NCI-H1436 treated with DMSO at 0.1 percent for 48 hours (cell line): ENCODE data around the gene MMP20.
"Not testable (repeated sequence)": the region's sequence is repeated elsewhere in the genome, so short reads cannot be mapped to it uniquely, and the experiment has no call there.

Experiments
- DNase-seq: peaks from one replicate; lab custom pipeline; 2025; lab: John Stamatoyannopoulos, UW

The MMP20 gene, protein sequence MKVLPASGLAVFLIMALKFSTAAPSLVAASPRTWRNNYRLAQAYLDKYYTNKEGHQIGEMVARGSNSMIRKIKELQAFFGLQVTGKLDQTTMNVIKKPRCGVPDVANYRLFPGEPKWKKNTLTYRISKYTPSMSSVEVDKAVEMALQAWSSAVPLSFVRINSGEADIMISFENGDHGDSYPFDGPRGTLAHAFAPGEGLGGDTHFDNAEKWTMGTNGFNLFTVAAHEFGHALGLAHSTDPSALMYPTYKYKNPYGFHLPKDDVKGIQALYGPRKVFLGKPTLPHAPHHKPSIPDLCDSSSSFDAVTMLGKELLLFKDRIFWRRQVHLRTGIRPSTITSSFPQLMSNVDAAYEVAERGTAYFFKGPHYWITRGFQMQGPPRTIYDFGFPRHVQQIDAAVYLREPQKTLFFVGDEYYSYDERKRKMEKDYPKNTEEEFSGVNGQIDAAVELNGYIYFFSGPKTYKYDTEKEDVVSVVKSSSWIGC

DNA sequence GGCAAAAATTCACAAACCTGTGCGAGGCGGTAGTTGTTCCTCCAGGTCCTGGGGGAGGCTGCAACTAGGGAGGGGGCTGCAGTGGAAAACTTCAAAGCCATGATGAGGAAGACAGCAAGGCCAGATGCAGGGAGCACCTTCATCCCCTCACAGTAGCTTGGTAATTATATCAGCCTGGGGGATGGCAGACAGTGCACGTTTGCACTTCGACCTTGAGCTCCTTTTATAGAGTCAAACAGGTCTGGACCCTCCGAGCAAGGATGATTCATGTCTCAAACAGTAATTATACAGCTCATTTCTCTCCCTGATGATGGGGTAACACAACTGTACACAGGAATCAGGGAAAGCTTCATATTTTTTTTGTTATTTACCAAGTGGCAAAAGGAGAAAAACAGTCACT is at the start of gene MMP20:
Gene MMP20, minus strand, starts transcription at position 156 of the 400 bp plus-strand sequence. Its CDS starts 13 bp downstream, at position 143.
- DNase-seq = no peak

DNA sequence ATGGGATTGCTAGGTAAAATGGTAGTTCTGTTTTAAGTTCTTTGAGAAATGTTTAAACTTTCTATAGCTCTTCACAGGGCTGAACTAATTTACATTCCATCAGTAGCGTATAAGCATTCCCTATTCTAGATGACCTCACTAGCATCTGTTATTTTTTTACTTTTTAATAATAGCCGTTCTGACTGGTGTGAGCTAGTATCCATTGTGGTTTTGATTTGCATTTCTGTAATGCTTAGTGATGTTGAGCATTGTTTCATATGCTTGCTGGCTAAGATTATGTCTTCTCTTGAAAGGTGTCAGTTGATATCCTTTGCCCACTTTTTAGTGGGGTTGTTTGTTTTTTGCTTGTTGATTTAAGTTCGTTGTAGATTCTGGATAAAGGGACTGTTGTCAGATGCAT is 44.5 kb upstream of the MMP20 start:
- no peak for DNase-seq

DNA sequence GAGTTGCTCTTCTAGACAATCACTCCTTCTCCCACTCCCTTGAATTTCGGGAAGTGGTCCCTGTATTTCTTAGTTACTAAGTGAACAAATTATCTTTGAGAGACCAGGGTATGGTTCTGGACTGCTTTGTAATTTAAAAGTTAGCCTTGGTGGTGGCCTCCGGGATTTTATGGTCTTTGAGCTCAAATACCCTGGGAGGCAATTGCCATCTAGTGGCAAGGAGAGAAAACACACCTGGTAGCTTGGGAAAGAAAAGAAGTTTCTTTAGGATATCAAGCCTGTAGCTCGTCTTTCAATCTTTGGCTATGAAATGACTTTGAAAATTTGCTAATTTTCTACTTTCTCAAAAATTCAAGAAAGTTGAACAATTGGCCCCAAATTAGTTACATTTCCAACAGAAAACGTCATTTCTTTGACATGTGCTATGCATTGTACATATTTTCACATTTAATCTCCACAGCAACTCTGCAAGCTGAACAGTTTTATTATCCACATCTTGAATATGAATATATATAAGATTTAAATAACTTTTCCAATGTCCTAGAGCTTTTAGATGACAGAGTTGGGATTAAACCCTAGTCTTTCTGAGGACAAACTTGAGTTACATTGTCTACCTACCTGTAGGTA is 41.3 kb upstream of the MMP20 start:
- no peak for DNase-seq

DNA sequence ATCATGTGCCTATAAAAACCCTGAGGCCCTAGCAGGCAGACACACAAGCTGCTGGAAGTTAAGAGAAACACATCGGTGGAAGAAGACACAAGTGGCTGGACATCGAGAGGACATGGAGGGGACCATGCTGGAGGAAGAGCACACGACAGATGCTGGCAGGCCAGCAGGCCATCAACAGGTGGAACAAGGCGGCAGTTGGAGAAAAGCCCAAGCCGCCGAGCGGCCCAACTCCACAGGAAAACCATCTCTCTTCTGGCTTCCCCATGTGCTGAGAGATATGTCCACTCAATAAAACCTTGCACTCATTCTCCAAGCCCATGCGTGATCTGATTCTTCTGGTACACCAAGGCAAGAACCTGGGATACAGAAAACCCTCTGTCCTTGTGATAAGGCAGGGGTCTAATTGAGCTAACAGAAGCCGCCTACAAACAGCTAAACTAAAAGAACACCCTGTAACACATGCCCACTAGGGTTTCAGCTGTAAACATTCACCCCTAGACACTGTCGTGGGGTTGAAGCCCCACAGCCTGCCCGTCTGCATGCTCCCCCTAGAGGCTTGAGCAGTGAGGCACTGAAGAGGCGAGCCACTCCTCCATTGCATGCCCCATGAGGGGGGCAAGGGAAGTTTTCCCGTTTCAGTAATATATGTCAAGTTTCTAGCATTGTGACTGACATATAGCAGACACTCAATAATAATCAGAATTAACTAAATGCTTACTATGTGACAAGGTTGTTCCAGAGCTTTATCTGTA is 39.0 kb upstream of the MMP20 start:
- DNase-seq = no peak

DNA sequence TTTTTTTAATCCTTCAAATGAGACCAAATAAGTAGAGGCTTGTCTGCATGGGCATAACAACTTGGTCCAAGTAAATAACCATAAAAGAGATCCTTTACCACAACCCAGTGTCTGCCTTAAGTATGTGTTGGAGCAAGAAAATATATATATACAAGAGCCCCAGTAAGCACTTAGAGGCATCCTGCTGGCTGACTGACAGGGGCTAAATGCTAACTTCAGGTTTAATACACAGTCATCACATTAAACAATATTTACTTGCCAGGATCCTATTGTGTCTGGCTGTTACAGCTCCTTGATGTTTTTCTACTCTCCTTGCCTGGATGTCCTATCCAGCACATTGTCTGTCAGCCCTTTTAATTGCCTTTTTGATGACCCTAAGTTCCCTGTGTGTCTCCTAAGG is 37.5 kb upstream of the MMP20 start:
- no peak for DNase-seq

DNA sequence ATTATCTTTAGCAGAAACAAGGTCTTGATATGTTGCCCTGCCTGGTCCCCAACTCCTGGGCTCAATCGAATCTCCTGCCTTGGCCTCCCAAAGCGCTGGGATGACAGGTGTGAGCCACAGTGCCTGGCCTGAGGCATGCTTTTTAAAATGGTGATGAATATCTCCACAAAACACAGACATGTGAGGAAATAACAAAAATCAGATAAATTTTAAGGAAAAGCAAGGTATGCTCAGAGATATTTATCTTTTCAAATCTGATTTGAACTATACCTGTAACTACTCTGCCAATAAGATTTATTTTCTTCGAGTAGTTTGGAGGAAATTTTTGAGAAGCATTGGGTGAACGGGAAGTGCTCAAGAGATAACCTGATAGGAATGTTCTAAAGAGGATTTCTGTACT is 35.9 kb upstream of the MMP20 start:
- DNase-seq = no peak

DNA sequence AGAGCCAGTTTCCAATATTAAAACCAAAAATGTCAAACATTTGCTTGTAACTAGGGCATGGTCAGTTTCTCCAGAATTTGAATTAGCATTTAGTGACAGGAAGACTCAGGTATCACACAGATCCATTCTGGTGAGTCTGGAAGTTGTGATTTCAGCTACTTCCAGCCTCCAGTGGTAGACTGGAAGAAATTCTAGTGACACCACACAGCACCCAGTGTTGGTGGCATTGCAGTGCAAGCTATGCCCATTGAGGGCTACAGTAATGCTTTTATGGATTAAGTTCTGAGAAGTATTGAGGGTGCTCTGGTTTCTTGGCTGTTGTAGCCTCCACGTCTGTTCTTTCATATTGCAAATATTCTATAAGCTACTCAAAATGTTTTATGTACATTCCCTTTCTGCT is 31.4 kb upstream of the MMP20 start:
- DNase-seq = no peak

DNA sequence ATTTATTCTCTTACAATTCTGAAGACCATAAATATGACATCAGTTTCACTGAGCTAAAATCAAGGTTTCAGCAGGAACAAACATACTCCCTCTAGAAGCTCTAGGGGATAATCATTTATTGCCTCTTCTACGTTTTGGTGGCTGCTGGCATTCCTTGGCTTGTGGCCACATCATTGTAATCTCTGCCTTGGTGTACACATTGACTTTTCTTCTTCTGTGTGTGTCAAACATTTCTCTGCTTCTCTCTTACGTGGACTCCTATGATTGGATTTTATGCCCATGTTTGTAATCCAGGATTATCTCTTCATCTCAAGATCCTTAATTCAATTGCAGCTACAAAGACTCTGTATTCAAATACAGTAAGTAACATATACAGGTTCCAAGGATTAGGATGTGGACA is 30.4 kb upstream of the MMP20 start:
- no peak for DNase-seq

DNA sequence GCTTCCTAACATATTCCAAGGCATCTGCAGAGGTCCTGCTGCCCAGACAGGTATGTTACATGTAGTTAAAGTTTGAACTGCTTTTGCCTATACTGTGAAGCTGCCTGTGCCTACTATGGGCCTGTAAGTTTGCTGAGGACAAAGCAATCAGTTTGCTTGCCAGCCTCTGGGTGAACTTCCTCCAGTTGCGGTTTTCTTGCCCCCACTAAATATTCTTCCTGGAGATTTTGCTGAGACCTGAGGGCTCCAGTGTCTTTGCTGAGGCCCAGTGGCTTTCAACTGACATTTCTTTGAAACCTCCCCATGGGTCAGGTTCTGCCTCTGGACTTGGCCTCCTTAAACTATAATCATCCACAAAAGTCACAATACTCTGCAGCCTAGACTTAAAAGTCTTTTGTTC is 29.6 kb upstream of the MMP20 start:
- no peak for DNase-seq

DNA sequence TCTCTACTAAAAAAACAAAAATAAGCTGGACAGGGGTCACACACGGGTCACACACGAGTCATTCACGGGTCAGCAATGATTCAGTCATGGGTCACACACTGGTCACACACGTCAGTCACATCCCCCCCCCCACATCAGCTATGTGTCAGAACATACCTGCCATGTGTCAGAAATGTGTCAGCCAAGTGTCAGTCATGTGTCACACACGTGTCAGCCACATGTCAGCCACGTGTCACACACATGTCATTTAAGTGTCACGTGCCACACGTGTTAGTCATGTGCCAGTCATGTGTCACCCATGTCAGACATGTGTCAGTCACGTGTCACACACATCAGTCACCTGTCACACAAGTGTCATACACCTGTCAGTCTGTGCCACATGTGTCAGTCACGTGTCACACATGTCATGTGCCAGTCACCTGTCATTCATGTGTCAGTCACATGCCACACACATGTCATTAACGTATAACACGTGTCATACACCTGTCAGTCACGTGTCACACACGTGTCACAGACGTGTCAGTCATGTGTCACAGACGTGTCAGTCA is 28.7 kb upstream of the MMP20 start:
- no peak for DNase-seq

DNA sequence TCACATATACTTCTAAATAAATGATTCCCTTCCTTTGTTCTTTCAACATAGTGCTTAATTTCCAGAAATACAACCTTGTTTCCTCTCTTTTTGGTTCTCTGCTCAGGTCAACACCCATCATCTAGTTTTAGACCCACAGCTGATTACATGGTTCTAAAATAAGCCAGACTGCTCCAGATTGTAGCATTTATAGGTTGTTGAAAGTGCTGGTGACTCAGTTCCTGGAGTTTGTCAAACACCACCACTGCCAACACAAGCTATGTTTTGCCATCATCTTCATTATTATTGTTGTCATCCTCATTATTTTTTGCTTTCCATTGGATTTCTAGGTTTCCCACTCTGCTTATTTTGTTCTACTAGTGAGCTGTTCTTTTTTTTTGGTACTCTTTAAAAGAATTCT is 22.3 kb upstream of the MMP20 start:
- DNase-seq = no peak

DNA sequence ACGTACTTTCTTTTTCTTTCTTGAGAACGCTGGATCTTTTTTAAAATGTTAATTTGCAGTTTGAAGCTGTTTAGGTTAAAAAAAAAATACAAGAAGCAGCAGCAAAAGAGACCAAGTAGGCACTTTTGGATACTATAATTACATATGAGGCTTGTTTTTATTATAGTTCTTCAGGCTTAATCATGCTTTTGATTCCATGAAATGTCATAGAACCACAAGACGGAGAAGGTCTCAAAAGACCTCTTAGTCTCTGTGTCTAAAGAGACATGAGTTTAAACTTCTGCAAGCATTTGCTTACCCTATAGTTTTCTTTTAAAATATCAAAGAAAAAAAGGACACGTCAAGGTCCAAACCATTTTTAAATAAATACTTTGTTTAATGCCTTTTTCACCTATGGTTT is 18.8 kb upstream of the MMP20 start:
- DNase-seq = no peak

DNA sequence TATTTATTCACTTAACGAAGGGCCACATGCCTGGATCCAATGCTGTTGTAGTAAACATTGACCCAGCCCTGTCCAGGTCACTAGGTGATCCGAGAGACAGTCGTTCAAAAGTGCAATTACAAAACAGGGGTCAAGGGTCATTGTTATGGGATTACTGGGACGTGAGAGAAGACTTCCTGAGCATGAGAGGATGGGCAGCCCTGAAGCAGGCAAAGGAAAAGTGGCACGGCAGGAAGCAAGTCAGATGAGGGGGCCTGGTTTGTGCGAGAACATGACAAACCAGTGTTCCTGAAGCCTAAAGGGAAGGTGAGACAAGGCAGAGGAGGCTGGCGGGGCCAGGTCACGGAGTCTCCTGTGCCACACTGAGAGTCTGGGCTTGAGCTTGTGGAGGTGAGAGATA is 15.8 kb upstream of the MMP20 start:
- DNase-seq = no peak

DNA sequence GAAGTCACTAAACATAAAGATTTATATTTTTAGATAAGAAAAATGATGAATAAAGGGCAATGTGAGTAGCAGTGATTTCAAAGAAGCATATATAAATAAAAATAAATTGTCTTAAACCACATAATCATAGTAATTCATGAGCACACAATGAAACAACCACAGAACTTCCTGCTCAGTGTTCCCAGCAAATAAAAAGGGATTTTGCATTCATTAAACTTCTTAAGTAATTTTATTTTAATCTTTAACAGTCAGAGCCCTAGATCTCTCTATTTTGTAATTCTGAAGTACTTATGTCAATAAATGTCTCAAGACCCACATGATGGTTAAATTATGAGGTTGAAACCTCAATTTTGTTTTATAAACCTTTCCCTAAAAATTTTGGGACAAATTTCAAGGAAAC is 14.5 kb upstream of the MMP20 start:
- no peak for DNase-seq

DNA sequence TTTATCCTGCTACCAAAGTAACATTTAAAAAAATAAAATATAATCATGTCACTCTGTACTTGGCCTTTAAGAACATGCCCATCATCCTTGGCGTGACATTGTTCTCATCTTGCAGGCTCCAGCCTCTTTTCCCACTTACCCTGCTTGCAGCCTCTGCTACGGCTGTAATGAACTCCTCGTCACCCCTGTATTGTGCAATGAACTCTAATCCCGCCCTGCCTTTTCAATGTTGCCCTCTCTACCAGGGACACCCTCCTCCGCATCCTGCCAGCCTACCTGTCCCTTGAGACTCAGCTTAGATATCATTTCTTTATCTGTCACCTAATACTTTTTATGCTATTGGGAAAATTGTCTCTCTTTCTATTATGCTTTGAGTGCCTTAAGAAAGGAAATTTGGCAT is 12.6 kb upstream of the MMP20 start:
- no peak for DNase-seq

DNA sequence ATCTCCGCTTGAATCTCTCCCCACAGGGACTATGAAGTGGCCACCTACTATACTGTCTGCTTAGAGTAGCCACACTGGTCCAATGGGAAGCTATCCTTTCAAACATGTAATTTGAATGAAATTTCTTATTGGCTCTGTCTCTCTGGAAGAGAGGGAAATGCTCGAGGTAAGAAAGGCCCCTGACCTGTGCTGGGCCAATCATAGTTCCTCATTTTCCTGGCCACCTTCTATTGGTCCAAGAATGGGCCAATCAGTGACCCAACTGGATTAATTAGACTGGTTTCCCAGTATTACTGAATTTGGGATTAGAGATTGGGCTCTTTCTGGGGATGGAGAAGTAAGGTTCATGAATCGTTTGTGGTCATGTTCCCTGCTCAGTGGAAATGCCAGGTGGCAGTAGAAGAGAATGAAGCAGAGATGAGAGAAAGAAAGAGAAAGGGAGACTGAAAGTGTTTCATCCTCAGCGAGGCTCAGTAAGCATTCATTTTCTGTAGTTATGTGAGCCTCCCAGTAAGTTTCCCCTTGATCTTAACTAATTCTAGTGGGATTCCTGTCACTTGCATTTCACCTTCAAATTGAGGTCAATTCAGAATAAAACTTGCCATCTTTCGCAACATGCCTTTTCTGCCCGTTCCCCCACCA is 8.4 kb upstream of the MMP20 start:
- DNase-seq = no peak

DNA sequence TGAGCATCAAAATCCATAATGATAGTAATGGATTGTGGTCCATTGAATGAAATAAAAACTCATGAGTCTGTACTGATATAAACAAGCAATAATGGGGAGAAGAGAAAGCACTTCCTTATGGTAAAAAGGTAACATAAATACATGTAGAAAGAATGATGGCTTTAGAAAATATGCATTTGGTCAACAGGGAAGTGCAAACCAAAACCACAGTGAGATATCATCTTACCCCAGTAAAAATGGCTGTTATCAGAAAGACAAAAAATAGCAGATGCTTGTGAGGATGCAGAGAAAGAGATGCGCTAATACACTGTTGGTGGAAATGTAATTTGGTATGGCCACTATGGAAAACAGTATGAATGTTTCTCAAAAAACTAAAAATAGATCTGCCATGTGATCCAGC is 6.9 kb upstream of the MMP20 start:
- DNase-seq = no peak

DNA sequence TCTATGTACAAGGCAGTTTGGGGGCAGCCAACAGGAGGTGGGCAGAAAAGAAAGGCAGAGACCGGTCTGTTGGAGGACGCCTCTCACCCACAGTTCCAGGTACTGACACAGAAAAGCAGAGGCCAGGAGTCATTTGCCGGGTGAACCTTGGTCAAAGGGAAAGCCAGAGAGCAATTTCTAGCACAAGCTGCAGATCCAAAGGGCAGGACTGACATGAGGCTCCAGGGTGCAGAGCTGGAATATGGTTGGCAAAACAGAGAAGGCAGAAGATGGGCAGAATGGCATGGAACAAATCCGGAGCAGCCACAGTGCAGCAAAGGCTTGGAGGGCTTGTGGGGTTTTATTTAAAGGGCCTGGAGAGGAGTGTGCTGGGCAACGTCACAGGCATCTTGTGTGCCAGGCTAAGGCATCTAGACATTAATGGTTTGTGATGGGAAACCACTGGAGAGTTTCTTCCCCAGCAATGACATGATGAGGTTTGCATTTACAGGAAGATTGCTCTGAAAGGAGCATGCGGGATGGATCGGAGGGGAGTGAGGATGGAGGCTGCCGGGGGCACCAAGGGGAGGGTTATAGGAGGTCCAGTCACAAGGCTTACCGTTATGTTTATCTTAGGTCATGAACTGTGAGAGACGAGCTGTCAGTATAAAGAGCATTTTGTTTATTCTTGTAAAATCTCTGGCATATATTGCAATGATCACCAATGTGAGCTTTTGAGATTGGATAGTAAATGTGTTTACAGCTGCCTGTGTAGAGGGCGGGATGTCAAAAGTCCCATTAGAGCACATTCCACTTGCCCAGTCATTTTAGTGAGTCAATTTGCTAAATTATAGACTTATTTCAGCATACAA is 5.7 kb upstream of the MMP20 start:
- no peak for DNase-seq

DNA sequence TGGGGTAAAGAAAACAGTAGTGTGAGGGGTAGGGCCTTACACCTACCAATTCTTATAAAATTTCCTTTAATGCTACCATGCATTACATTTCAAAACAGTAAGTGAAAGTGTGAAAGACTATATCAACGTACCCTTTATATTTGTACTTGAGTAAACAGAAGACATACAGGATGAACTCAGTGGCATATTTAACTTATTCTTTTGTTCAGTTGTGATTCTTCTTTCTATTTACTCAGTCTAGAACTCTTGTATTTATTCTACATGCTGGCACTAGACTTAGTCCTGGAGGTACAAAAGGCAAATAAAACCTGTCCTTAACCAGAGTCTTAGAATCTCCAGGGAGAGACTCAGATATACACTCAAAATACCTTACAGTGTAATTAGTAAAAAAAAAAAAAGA is 4.8 kb upstream of the MMP20 start:
- not testable (repeated sequence) for DNase-seq

DNA sequence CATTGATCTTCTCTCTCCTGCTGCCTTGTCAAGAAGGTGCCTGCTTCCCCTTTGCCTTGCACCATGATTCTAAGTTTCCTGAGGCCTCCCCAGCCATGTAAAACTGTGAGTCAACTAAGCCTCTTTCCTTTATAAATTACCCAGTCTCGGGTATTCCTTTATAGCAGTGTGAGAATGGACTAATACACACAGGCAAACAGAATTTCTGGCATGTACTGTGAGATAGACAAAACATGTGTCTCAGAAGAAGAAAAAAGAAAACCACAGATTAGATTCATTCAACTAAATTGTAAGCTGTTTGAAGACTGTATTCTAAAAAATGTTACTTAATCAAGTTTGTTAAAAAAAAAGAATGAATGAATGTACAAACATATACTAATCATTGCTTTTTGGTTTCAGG is 1.5 kb upstream of the MMP20 start:
- no peak for DNase-seq

DNA sequence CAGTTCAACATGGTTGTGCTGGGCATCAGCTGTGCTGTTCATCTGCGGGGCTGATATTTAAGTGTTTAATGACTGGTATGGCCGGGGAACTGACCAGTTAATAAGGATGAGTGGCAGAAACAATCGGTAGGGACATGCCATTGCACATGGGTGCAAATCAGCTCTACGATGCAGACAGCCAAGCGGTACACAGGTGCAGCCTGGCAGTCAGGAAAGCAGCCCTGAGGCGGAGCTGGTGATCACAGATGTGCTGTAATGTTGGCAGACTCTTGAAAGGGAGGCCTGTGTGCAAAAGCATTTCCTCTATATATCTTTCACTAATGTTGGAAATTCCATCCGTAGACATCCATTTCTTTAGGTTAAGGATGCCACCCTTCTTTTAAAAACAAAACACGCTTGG is 1.1 kb downstream of the MMP20 start:
- no peak for DNase-seq
